Esophagus muscularis mucosa (tissue), 4 donors: Measurements from ENCODE around the gene PTX4.

Source experiments
- EP300 ChIP-seq: sonication (generic); formaldehyde crosslinking; IDR thresholded peaks from one replicate; pipeline ENCODE4 v1.6.1; 2017; ENCODE audit warnings: antibody characterized with exemption
- POLR2A ChIP-seq: fragments of 450-650 bp; IDR thresholded peaks from one replicate; pipeline ENCODE4 v1.6.1; 2017; ENCODE audit warnings: antibody characterized with exemption, moderate library complexity, mild to moderate bottlenecking, low read depth
- TF ChIP-seq, protein P1 (sequence below), 3 experiments: fragments of 200-600 bp in 2 of 3; fragments of 450-650 bp in 1 of 3; sonication (generic) in 2 of 3; IDR thresholded peaks; one replicate each; pipeline ENCODE4 v1.5.1; 2017 to 2019; ENCODE audit warnings: antibody characterized with exemption in 3 of 3, mild to moderate bottlenecking in 2 of 3, moderate library complexity in 1 of 3

DNA sequence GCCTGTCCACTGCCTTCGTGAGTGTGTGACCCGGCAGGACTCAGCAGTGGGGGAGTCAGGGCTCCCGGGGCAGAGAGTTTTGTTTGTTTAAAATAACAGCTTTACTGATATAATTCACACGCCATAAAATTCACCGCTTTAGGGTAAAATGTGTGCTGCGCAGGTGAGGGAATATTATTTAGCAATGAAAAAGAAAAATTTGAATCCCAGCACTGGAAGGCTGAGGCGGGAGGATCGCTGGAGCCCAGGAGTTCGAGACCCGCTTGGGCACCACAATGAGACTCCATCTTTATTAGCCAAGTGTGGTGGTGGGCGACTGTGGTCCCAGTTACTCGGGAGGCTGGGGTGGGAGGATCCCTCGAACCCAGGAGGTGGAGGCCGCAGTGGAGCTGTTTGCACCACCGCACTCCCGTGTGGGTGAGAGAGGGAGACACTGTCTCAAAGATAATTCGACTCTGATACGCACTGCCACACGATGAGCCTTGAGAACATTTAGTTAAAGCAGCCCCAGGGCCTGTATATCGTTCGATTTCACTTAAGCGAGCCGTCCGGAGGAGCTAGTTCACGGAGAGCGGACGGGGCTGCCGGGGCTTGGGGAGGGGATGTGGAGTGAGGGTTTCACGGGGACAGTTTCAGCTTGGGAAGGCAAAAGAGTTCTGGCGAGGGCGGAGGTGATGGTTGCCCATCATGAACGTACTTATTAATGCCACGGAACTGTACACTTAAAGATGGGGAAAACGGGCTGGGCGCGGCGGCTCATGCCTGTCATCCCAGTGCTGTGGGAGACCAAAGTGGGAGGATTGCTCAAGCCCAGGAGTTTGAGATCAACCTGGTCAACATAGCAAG, 14.6 kb upstream of the PTX4 start:
- TF ChIP-seq, protein P1, sequence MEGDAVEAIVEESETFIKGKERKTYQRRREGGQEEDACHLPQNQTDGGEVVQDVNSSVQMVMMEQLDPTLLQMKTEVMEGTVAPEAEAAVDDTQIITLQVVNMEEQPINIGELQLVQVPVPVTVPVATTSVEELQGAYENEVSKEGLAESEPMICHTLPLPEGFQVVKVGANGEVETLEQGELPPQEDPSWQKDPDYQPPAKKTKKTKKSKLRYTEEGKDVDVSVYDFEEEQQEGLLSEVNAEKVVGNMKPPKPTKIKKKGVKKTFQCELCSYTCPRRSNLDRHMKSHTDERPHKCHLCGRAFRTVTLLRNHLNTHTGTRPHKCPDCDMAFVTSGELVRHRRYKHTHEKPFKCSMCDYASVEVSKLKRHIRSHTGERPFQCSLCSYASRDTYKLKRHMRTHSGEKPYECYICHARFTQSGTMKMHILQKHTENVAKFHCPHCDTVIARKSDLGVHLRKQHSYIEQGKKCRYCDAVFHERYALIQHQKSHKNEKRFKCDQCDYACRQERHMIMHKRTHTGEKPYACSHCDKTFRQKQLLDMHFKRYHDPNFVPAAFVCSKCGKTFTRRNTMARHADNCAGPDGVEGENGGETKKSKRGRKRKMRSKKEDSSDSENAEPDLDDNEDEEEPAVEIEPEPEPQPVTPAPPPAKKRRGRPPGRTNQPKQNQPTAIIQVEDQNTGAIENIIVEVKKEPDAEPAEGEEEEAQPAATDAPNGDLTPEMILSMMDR (IDR thresholded peaks at IDR 0.05), result no peak
- TF ChIP-seq POLR2A (no peak), EP300 (no peak)
